Thyroid gland (tissue), 4 donors: ENCODE data around the gene EHBP1L1. TPM values are rescaled to one million over a fixed set of nuclear protein-coding genes. Genes with fewer than 3 reads are reported as not detected.

ENCODE experiments used
- DNase-seq, 2 donors: peaks; one replicate each; pipeline ENCODE4 v3.0.0-alpha.2; 2019
- H3K27ac ChIP-seq, 3 donors: fragments of 200-600 bp; sonication (generic); 1 replicate in 2 of 3; 2 replicates in 1 of 3; pipeline ENCODE4 v1.5.1; 2016 to 2019; ENCODE audit warnings: mild to moderate bottlenecking in 1 of 3, moderate library complexity in 1 of 3
- H3K27me3 ChIP-seq: fragments of 200-600 bp; sonication (generic); one replicate; pipeline ENCODE4 v1.5.1; 2019
- H3K36me3 ChIP-seq, 2 donors: fragments of 200-600 bp; sonication (generic); one replicate each; pipeline ENCODE4 v1.5.1; 2016 to 2019
- H3K4me1 ChIP-seq, 2 donors: fragments of 200-600 bp; sonication (generic); one replicate each; pipeline ENCODE4 v1.5.1; 2017 to 2019
- H3K4me3 ChIP-seq, 3 donors: fragments of 200-600 bp; sonication (generic); replicated peaks in 1 of 3; 1 replicate in 2 of 3; 2 replicates in 1 of 3; pipeline ENCODE4 v1.5.1; 2016; ENCODE audit warnings: mild to moderate bottlenecking in 1 of 3
- H3K9me3 ChIP-seq: fragments of 200-600 bp; sonication (generic); one replicate; pipeline ENCODE4 v1.5.1; 2017
- CTCF ChIP-seq, 6 experiments: fragments of 200-600 bp in 3 of 6; fragments of 450-650 bp in 3 of 6; sonication (generic) in 3 of 6; IDR thresholded peaks; one replicate each; pipeline ENCODE4 v1.5.1; 2016 to 2019; ENCODE audit warnings: antibody characterized with exemption in 6 of 6, mild to moderate bottlenecking in 2 of 6, inconsistent platforms in 1 of 6, moderate library complexity in 1 of 6
- POLR2A ChIP-seq, 2 donors: fragments of 450-650 bp; IDR thresholded peaks; one replicate each; pipeline ENCODE4 v1.6.1; 2017; ENCODE audit warnings: antibody characterized with exemption in 2 of 2, mild to moderate bottlenecking in 2 of 2, moderate library complexity in 1 of 2
- WGBS, 2 donors: methylation state at CpG; one replicate each; pipeline ENCODE4 v1.1.5; 2017; 5-methylcytosine and 5-hydroxymethylcytosine counted together
- intact Hi-C: fragments of 100-400 bp; cut with DNase I; formaldehyde crosslinking; loops from one replicate; pipeline ENCODE4 v1.15.1; 2023
- total RNA-seq, 4 donors: library from RNA; depleted of rRNA; stranded (reverse); fragments of >200 nt; gene quantifications; one replicate each; pipeline ENCODE4 v1.2.3, GENCODE V29; 2016

Gene EHBP1L1
- total RNA-seq, 4 donors from 2014 or later: 8.6 to 18.8 (median 12.0) TPM

DNA sequence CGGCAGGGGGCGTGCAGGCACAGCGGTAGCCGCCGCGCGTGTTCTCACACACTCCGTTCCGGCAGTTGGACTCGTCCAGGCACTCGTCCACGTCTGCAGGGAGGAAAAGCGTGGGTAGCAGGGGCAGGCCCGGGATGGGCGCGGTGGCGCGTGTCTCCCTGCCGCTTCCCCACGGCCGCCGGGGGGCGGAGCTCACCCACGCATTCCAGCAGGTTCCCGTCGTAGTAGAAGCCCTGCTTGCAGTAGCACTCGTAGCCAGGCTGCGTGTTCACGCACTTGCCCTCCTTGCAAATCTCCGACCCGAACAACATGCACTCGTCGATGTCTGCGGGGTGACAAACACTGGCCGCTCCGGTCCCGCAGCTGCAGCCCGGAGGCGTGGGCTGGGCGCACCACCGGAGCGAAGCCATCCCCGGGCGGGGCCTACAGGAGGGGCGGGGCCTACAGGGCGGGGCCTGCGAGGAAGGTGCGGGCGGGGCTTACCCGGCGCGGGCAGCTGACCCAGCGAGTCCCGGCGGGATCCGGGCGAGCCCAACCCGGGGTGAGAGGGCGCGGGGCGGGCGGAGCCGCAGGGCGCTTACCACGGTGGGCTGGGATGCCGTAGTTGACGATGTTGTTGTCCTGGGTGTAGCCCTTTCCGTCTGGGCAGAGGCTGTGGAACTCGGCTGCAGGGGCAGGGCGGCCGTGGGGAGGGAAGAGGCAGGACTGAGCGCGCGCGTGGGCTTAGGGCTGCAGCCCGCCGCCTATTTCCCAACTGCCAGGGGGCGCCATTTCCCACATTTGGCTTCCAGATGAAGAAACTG lies 35.4 kb upstream of the EHBP1L1 start:
- Histone ChIP-seq H3K4me3 (peak overlapping the region in 1 of 3 donors; percentile 39), H3K27ac (peak overlapping the region; percentile 80 to 93 (median 83)), H3K36me3 (peaks cover 13 to 22% of the 10 kb centered on the region in 2 donors), H3K9me3 (no peaks in the 10 kb centered on the region), H3K4me1 (peaks cover 18 to 20% of the 10 kb centered on the region in 2 donors), H3K27me3 (no peaks in the 10 kb centered on the region)
- intact Hi-C loops: no loop called here
- peak; percentile 93 to 96 for DNase-seq
- TF ChIP-seq CTCF (IDR thresholded peaks at IDR 0.05) (peak; percentile 56 to 95 (median 88)), POLR2A (IDR thresholded peaks at IDR 0.05) (no peak)
- WGBS, 2 donors: 1% methylated on average over 14 to 34 of the region's 78 CpGs

DNA sequence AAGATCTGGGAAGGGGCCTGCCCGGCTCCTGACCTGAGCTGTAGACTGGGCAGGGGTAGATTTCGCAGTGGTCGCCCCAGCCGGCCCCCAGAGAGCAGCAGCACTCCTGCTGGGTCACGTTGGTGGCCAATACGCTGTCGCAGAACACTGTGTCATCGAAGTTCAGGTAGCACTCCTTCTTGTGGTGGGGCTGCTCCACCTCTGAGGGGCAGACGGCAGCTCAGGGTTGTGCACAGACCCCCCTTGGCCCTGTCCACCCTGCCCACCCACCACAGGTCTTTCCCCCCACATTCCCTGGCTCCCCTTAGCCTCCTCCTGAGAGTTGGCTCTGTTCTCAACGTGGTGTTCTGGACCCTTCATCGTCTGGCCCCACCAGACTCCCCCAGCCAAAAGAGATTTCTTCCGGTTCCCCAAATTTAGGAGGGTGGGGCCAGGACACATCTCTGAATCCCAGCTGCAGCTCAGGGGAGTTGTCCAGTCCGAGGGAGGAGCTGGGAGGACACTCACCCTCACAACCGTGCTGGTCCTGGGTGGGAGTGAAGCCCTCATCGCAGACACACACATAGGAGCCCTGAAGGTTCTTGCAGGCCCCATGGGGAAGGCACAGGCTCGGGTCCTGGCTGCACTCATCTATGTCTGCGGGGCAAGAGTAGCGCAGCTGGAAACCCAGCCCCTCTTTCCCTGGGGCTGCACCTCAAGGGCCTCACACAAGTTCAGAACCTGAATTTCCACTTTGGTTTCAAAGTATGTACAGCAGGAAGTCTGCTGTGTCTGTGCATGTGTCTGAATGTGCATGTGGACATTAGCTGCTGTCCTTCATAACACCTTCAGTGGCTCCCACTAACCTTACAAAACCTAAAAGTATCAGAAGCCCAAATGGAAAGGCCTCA lies 34.5 kb upstream of the EHBP1L1 start:
- H3K4me3 ChIP-seq: peak overlapping the region in 1 of 3 donors; percentile 39
- H3K4me1 ChIP-seq: peaks cover 18 to 24% of the 10 kb centered on the region in 2 donors
- no peaks in the 10 kb centered on the region for H3K27me3 ChIP-seq
- peak overlapping the region; percentile 80 to 93 (median 83) for H3K27ac ChIP-seq
- peak in 1 of 2 donors; percentile 46 for DNase-seq
- no peak for TF ChIP-seq POLR2A (IDR thresholded peaks at IDR 0.05)
- peak in 1 of 6 experiments; percentile 0 for TF ChIP-seq CTCF (IDR thresholded peaks at IDR 0.05)
- H3K9me3 ChIP-seq: no peaks in the 10 kb centered on the region
- intact Hi-C loops: no loop called here
- 58 to 80% methylated on average over 1 to 11 of the region's 18 CpGs for WGBS, 2 donors
- H3K36me3 ChIP-seq: peaks cover 7 to 17% of the 10 kb centered on the region in 2 donors

DNA sequence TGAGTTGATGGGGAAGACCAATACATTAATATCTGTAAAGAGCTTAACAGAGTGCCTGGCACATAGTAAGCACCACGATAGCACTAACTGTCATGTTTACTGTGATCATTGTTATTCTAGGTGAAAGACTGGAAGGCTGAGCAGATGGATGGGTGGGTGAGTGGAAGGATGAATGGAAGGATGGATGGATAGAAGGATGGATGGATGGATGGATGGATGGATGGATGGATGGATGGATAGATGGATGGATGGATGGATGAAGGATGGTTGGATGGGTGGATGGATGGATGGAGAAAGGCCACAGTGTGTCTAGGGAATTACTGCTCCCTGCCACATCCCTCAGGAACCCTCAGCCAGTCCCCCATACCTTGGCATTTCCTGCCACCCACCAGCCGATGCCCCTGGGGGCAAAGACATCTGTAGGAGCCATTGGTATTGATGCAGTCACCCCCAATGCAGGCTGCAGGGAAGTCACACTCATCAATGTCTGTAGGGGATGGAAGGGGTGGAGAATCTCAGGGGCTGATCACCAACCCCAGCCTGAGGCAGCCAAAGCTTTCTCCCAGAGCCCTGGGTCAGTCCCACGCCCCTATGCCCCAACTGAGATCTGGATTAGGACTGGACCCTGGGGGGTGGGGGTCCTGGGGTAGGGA lies 33.0 kb upstream of the EHBP1L1 start:
- TF ChIP-seq CTCF (IDR thresholded peaks at IDR 0.05): no peak
- no peak for TF ChIP-seq POLR2A (IDR thresholded peaks at IDR 0.05)
- no peak overlapping the region for H3K4me3 ChIP-seq
- no peak overlapping the region for H3K27ac ChIP-seq
- intact Hi-C loops: loop anchor here (2.0 kb wide), 1 partner anchor 30 kb away; the partner anchor contains the start of gene FAM89B
- DNase-seq: no peak
- H3K27me3 ChIP-seq: no peaks in the 10 kb centered on the region
- H3K36me3 ChIP-seq: peaks cover 0 to 11% of the 10 kb centered on the region in 2 donors
- peaks cover 18 to 30% of the 10 kb centered on the region in 2 donors for H3K4me1 ChIP-seq
- no peaks in the 10 kb centered on the region for H3K9me3 ChIP-seq
- WGBS, 2 donors: 84 to 97% methylated on average over 2 of the region's 3 CpGs

DNA sequence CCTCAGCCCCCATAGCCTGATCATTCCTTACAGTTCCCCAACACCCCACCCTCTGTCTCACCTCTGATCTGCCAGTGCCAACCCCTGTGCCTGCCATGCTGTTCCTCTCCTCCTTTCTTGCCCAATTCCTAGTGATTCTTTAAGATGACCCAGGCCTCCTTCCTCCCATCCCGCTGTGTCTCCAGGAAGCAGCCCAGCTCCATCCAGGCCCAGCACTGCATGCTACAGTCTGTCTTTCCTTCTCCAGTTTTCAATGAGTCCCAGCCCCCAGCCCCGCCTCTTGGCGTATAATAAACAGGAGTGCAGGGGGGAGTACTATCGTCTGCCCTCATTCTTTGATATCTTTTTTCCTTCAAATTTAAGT lies 30.0 kb upstream of the EHBP1L1 start:
- H3K4me1 ChIP-seq: peaks cover 11 to 37% of the 10 kb centered on the region in 2 donors
- peak overlapping the region in 2 of 3 donors; percentile 22 to 26 for H3K27ac ChIP-seq
- TF ChIP-seq CTCF (IDR thresholded peaks at IDR 0.05): no peak
- TF ChIP-seq POLR2A (IDR thresholded peaks at IDR 0.05): no peak
- DNase-seq: no peak
- H3K4me3 ChIP-seq: no peak overlapping the region
- H3K27me3 ChIP-seq: no peaks in the 10 kb centered on the region
- H3K9me3 ChIP-seq: no peaks in the 10 kb centered on the region
- intact Hi-C loops: no loop called here
- no peaks in the 10 kb centered on the region for H3K36me3 ChIP-seq
- WGBS, 2 donors: 71 to 75% methylated on average over 4 of the region's 4 CpGs
